Liver (tissue), 9 donors: ENCODE data around the gene RDH12. TPM values are rescaled to one million over a fixed set of nuclear protein-coding genes. Genes with fewer than 3 reads are reported as not detected.

Experiments used
- DNase-seq: peaks from one replicate; pipeline ENCODE4 v3.0.0-alpha.2; 2017; ENCODE audit warnings: low spot score
- H3K27ac ChIP-seq, 2 donors: one replicate each; pipeline ENCODE4 v1.7.0; 2013; ENCODE audit warnings: inconsistent platforms in 2 of 2, low read length in 2 of 2, control low read depth in 1 of 2, low read depth in 1 of 2, mild to moderate bottlenecking in 1 of 2
- H3K27me3 ChIP-seq, 4 donors: one replicate each; pipeline versions ENCODE4 v1.6.1 to v1.7.0; 2013; ENCODE audit warnings: low read length in 3 of 4, inconsistent platforms in 1 of 4, mild to moderate bottlenecking in 1 of 4, moderate library complexity in 1 of 4; ENCODE audit not compliant: control insufficient read depth in 4 of 4, insufficient read depth in 4 of 4
- H3K36me3 ChIP-seq, 4 donors: one replicate each; pipeline versions ENCODE4 v1.6.1 to v1.7.0; 2013; ENCODE audit warnings: low read length in 3 of 4, mild to moderate bottlenecking in 3 of 4, low read depth in 1 of 4, moderate library complexity in 1 of 4; ENCODE audit not compliant: control insufficient read depth in 4 of 4, insufficient read depth in 3 of 4
- H3K4me1 ChIP-seq, 4 donors: one replicate each; pipeline versions ENCODE4 v1.6.1 to v1.7.0; 2013; ENCODE audit warnings: low read length in 3 of 4, mild to moderate bottlenecking in 3 of 4, moderate library complexity in 1 of 4; ENCODE audit not compliant: control insufficient read depth in 4 of 4, insufficient read depth in 4 of 4
- H3K4me3 ChIP-seq, 3 donors: one replicate each; pipeline versions ENCODE4 v1.6.1 to v1.7.0; 2013; ENCODE audit warnings: low read length in 3 of 3, control low read depth in 1 of 3, low read depth in 1 of 3, mild to moderate bottlenecking in 1 of 3
- H3K9ac ChIP-seq, 2 donors: one replicate each; pipeline ENCODE4 v1.7.0; 2013; ENCODE audit warnings: low read length in 2 of 2, mild to moderate bottlenecking in 2 of 2, moderate library complexity in 2 of 2, control low read depth in 1 of 2, low read depth in 1 of 2
- H3K9me3 ChIP-seq, 4 donors: one replicate each; pipeline versions ENCODE4 v1.6.1 to v1.7.0; 2013; ENCODE audit warnings: low read length in 3 of 4; ENCODE audit not compliant: control insufficient read depth in 4 of 4
- EGR1 ChIP-seq, 2 donors: IDR thresholded peaks; 2 replicates each; pipeline ENCODE4 v1.6.1; 2016 to 2018; ENCODE audit warnings: antibody characterized with exemption in 2 of 2, low read depth in 2 of 2
- FOXA1 ChIP-seq: IDR thresholded peaks from 2 replicates; pipeline ENCODE4 v1.6.1; 2016; ENCODE audit warnings: antibody characterized with exemption
- FOXA2 ChIP-seq: IDR thresholded peaks from 2 replicates; pipeline ENCODE4 v1.6.1; 2016; ENCODE audit warnings: antibody characterized with exemption
- GABPA ChIP-seq, 2 donors: IDR thresholded peaks in 1 of 2; conservative IDR thresholded peaks in 1 of 2; 2 replicates each; pipeline ENCODE4 v1.6.1; 2016; ENCODE audit warnings: antibody characterized with exemption in 2 of 2, mild to moderate bottlenecking in 1 of 2, moderate library complexity in 1 of 2
- HNF4A ChIP-seq, 2 donors: conservative IDR thresholded peaks; 2 replicates each; pipeline ENCODE4 v1.6.1; 2016; ENCODE audit warnings: antibody characterized with exemption in 2 of 2, mild to moderate bottlenecking in 2 of 2
- HNF4G ChIP-seq: IDR thresholded peaks from 2 replicates; pipeline ENCODE4 v1.6.1; 2016; ENCODE audit warnings: antibody characterized with exemption
- JUND ChIP-seq, 2 donors: IDR thresholded peaks; 2 replicates each; pipeline ENCODE4 v1.6.1; 2016; ENCODE audit warnings: antibody characterized with exemption in 2 of 2
- MAX ChIP-seq: IDR thresholded peaks from 2 replicates; pipeline ENCODE4 v1.6.1; 2016; ENCODE audit warnings: antibody characterized with exemption
- NR2F2 ChIP-seq: IDR thresholded peaks from 2 replicates; pipeline ENCODE4 v1.6.1; 2016; ENCODE audit warnings: antibody characterized with exemption
- RAD21 ChIP-seq, 2 donors: IDR thresholded peaks; 2 replicates each; pipeline ENCODE4 v1.6.1; 2016; ENCODE audit warnings: antibody characterized with exemption in 2 of 2, mild to moderate bottlenecking in 2 of 2
- RXRA ChIP-seq, 2 donors: IDR thresholded peaks; 2 replicates each; pipeline ENCODE4 v1.6.1; 2017 to 2018; ENCODE audit warnings: antibody characterized with exemption in 2 of 2, mild to moderate bottlenecking in 1 of 2
- SP1 ChIP-seq: IDR thresholded peaks from 2 replicates; pipeline ENCODE4 v1.6.1; 2018; ENCODE audit warnings: antibody characterized with exemption, mild to moderate bottlenecking
- TAF1 ChIP-seq: conservative IDR thresholded peaks from 2 replicates; pipeline ENCODE4 v1.6.1; 2016; ENCODE audit warnings: antibody characterized with exemption, mild to moderate bottlenecking
- YY1 ChIP-seq: IDR thresholded peaks from 2 replicates; pipeline ENCODE4 v1.6.1; 2016; ENCODE audit warnings: antibody characterized with exemption, mild to moderate bottlenecking
- WGBS: extraction: QIAGEN DNeasy Blood & Tissue Kit; methylation state at CpG from one replicate; pipeline ENCODE4 v1.1.7; 2013; 5-methylcytosine and 5-hydroxymethylcytosine counted together
- polyA plus RNA-seq, 2 donors: library from polyadenylated mRNA; stranded (reverse) in 1 of 2; unstranded in 1 of 2; fragments of 200-250 nt in 1 of 2; fragments of >200 nt in 1 of 2; fragmentation: Nextera tagmentation in 1 of 2; extraction: Ambion mirVana in 1 of 2; gene quantifications; one replicate each; pipeline versions ENCODE4 v1.2.1 to v1.2.3, GENCODE V29; 2013 to 2015
- total RNA-seq, 2 donors: library from RNA; depleted of rRNA; stranded (reverse); fragments of >200 nt; gene quantifications; one replicate each; pipeline ENCODE4 v1.2.3, GENCODE V29; 2014
- TF ChIP-seq, protein P1 (sequence below): IDR thresholded peaks from 2 replicates; pipeline ENCODE4 v1.6.1; 2016; ENCODE audit warnings: antibody characterized with exemption
- TF ChIP-seq, protein P2 (sequence below): fragments of 150-350 bp; IDR thresholded peaks from 2 replicates; pipeline ENCODE4 v1.5.1; 2017; ENCODE audit warnings: improper control_type of control experiment, low read depth, low read length; ENCODE audit not compliant: missing input control
- TF ChIP-seq, protein P3 (sequence below): IDR thresholded peaks from 2 replicates; pipeline ENCODE4 v1.6.1; 2016; ENCODE audit warnings: antibody characterized with exemption, mild to moderate bottlenecking
- TF ChIP-seq, protein P4 (sequence below): IDR thresholded peaks from 2 replicates; pipeline ENCODE4 v1.6.1; 2016; ENCODE audit warnings: antibody characterized with exemption
- donor health status: healthy.
- donor health status: healthy.
- donor health status: healthy.
- donor health status: healthy.
- donor health status: healthy.

The RDH12 gene
- total and polyA plus RNA-seq, 4 donors = 0.09 to 3.4 (median 0.91) TPM

DNA sequence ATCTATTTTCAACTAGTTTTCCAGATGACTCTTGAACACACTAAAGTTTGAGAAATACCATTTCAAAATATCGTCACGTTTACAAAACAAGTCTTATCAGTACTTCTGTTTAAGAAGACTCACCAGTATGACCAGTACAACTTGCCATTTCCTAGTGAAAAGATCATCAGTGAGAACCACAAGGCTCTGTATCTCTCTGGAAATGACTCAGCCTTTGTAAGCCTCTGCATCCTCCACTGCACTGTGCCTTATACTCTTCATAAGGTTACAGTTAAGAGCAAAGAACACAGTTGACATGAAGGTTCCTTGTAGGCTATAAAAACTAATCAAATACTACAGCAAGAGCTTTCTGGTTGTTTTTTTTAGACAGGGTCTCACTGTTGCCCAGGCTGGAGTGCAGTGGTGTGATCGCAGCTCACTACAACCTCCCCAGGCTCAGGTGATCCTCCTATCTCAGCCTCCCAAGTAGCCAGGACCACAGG lies 21.5 kb upstream of the RDH12 start:
- 72% methylated on average over 3 of the region's 3 CpGs for WGBS
- Histone ChIP-seq H3K27ac (no peak overlapping the region), H3K4me3 (no peak overlapping the region), H3K9me3 (no peaks in the 10 kb centered on the region), H3K9ac (no peak overlapping the region), H3K4me1 (peaks cover 0 to 4% (median 2%) of the 10 kb centered on the region in 4 donors), H3K27me3 (no peaks in the 10 kb centered on the region), H3K36me3 (peaks cover 2 to 20% (median 12%) of the 10 kb centered on the region in 4 donors)
- no peak for DNase-seq
- TF ChIP-seq FOXA1 (no peak), GABPA (IDR thresholded peaks at IDR 0.05 in 1 of 2, conservative IDR thresholded peaks at IDR 0.05 in 1 of 2) (no peak), JUND (IDR thresholded peaks at IDR 0.05) (no peak), MAX (no peak), NR2F2 (no peak), TAF1 (no peak), HNF4G (no peak), SP1 (no peak), EGR1 (IDR thresholded peaks at IDR 0.05; ENCODE audit: low read depth in 2 of 2) (no peak), HNF4A (conservative IDR thresholded peaks at IDR 0.05) (no peak), RAD21 (IDR thresholded peaks at IDR 0.05) (no peak), RXRA (IDR thresholded peaks at IDR 0.05) (no peak), YY1 (no peak), FOXA2 (no peak)
- TF ChIP-seq, protein P1, sequence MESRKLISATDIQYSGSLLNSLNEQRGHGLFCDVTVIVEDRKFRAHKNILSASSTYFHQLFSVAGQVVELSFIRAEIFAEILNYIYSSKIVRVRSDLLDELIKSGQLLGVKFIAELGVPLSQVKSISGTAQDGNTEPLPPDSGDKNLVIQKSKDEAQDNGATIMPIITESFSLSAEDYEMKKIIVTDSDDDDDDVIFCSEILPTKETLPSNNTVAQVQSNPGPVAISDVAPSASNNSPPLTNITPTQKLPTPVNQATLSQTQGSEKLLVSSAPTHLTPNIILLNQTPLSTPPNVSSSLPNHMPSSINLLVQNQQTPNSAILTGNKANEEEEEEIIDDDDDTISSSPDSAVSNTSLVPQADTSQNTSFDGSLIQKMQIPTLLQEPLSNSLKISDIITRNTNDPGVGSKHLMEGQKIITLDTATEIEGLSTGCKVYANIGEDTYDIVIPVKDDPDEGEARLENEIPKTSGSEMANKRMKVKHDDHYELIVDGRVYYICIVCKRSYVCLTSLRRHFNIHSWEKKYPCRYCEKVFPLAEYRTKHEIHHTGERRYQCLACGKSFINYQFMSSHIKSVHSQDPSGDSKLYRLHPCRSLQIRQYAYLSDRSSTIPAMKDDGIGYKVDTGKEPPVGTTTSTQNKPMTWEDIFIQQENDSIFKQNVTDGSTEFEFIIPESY = no peak
- TF ChIP-seq, protein P2, sequence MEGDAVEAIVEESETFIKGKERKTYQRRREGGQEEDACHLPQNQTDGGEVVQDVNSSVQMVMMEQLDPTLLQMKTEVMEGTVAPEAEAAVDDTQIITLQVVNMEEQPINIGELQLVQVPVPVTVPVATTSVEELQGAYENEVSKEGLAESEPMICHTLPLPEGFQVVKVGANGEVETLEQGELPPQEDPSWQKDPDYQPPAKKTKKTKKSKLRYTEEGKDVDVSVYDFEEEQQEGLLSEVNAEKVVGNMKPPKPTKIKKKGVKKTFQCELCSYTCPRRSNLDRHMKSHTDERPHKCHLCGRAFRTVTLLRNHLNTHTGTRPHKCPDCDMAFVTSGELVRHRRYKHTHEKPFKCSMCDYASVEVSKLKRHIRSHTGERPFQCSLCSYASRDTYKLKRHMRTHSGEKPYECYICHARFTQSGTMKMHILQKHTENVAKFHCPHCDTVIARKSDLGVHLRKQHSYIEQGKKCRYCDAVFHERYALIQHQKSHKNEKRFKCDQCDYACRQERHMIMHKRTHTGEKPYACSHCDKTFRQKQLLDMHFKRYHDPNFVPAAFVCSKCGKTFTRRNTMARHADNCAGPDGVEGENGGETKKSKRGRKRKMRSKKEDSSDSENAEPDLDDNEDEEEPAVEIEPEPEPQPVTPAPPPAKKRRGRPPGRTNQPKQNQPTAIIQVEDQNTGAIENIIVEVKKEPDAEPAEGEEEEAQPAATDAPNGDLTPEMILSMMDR = no peak
- TF ChIP-seq, protein P3, sequence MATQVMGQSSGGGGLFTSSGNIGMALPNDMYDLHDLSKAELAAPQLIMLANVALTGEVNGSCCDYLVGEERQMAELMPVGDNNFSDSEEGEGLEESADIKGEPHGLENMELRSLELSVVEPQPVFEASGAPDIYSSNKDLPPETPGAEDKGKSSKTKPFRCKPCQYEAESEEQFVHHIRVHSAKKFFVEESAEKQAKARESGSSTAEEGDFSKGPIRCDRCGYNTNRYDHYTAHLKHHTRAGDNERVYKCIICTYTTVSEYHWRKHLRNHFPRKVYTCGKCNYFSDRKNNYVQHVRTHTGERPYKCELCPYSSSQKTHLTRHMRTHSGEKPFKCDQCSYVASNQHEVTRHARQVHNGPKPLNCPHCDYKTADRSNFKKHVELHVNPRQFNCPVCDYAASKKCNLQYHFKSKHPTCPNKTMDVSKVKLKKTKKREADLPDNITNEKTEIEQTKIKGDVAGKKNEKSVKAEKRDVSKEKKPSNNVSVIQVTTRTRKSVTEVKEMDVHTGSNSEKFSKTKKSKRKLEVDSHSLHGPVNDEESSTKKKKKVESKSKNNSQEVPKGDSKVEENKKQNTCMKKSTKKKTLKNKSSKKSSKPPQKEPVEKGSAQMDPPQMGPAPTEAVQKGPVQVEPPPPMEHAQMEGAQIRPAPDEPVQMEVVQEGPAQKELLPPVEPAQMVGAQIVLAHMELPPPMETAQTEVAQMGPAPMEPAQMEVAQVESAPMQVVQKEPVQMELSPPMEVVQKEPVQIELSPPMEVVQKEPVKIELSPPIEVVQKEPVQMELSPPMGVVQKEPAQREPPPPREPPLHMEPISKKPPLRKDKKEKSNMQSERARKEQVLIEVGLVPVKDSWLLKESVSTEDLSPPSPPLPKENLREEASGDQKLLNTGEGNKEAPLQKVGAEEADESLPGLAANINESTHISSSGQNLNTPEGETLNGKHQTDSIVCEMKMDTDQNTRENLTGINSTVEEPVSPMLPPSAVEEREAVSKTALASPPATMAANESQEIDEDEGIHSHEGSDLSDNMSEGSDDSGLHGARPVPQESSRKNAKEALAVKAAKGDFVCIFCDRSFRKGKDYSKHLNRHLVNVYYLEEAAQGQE = no peak
- TF ChIP-seq, protein P4, sequence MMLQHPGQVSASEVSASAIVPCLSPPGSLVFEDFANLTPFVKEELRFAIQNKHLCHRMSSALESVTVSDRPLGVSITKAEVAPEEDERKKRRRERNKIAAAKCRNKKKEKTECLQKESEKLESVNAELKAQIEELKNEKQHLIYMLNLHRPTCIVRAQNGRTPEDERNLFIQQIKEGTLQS = no peak
